Activated CD8-positive, alpha-beta T cell treated with anti-CD3 and anti-CD28 coated beads for 36 hours (primary cell): ENCODE results near the gene AARS1. TPM values are rescaled to one million over a fixed set of nuclear protein-coding genes. Genes with fewer than 3 reads are reported as not detected.
"Not testable (repeated sequence)": the region's sequence is repeated elsewhere in the genome, so short reads cannot be mapped to it uniquely, and the experiment has no call there.

Source experiments
- ATAC-seq: fragments of 200-7000 bp; cut with Tn5 transposase; one replicate; pipeline ENCODE4 v1.10.0; 2021; ENCODE audit warnings: mild to moderate bottlenecking, moderate library complexity
- CTCF ChIA-PET: fragments of 350-600 bp; sonication (Branson Sonifier 250); formaldehyde crosslinking; loops from one replicate; lab custom pipeline; 2021; ENCODE audit warnings: antibody characterized with exemption; lab: Charles Lee
- POLR2A ChIA-PET: fragments of 350-600 bp; sonication (Branson Sonifier 250); formaldehyde crosslinking; loops from one replicate; lab custom pipeline; 2021; ENCODE audit warnings: antibody characterized with exemption; lab: Charles Lee
- DNase-seq: peaks from one replicate; pipeline ENCODE4 v3.0.0-alpha.2; 2020
- H3K27ac Mint-ChIP-seq: one replicate; pipeline ENCODE4 v1.8.0; 2021; ENCODE audit warnings: mild to moderate bottlenecking, mixed read lengths
- H3K27me3 Mint-ChIP-seq: one replicate; pipeline ENCODE4 v1.8.0; 2021; ENCODE audit warnings: mixed read lengths
- H3K36me3 Mint-ChIP-seq: one replicate; pipeline ENCODE4 v1.8.0; 2021; ENCODE audit warnings: low read depth, mixed read lengths
- H3K4me1 Mint-ChIP-seq: one replicate; pipeline ENCODE4 v1.8.0; 2021; ENCODE audit warnings: low read depth, mixed read lengths
- H3K4me3 Mint-ChIP-seq: one replicate; pipeline ENCODE4 v1.8.0; 2021; ENCODE audit warnings: mild to moderate bottlenecking, moderate library complexity, mixed read lengths
- H3K9me3 Mint-ChIP-seq: one replicate; pipeline ENCODE4 v1.8.0; 2021; ENCODE audit warnings: mixed read lengths
- intact Hi-C: fragments of 100-400 bp; cut with micrococcal nuclease; formaldehyde crosslinking; loops from one replicate; pipeline ENCODE4 v1.10.0; 2022
- total RNA-seq, 2 experiments: library from RNA; stranded (reverse); gene quantifications; one replicate each; pipeline ENCODE4 v1.2.3, GENCODE V29; 2021
- TF ChIP-seq, protein P1 (sequence below): fragments of 200-600 bp; IDR thresholded peaks from one replicate; pipeline ENCODE4 v1.8.0; 2022; ENCODE audit warnings: antibody characterized with exemption, mild to moderate bottlenecking

The AARS1 gene
- total RNA-seq, 2 experiments from 2014 or later, result 160 to 162 TPM

DNA sequence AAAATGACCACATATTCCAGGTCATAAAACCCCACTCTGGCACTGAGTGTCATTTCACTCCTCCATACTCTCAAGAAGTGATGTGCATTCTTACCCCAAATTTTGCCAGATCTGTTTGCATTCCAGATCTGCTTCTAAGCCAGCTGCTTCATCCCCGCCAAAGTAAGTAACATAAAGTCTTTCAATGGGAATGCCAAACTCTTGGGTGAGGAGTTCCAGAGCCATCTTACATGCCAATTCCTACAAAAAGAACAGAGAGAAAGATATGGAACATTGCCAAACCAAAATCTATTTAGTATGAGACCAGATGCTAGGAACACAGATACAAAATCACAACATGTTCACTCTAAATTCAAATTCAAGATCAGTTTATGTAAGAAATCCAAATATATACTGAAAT lies 12.9 kb downstream of the AARS1 start:
- intact Hi-C loops, result no loop called here

DNA sequence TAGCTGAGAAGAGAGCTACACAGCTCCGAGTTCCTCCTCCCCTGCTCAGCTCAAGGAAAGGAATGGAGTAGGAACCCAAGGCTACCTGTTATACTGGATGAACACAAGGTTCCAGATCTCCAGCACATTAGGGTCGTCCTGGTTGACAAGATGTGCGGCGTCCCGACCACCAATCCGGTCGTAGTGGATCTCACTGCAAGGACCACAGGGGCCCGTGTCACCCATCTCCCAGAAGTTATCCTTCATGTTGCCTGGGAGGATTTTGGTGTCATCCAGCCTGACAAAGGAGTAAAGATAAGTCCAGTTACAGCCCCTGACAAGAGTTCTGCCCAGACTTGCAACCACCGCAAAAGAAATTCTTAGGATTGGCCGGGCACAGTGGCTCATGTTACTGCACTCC lies 17.6 kb downstream of the AARS1 start:
- CTCF ChIA-PET, result interaction anchor here (1.2 to 1.6 kb wide), 2 partner anchors 17 to 268 kb away, joined by 3 read pairs; no protein-coding TSS in a partner anchor

More for the DNA sequence above, 12.9 kb downstream of the AARS1 start:
- no peak for ATAC-seq
- Mint-ChIP-seq H3K36me3 (peaks cover 54% of the 10 kb centered on the region), H3K27ac (no peak overlapping the region), H3K27me3 (no peaks in the 10 kb centered on the region), H3K9me3 (no peaks in the 10 kb centered on the region), H3K4me3 (no peak overlapping the region), H3K4me1 (peaks cover 4% of the 10 kb centered on the region)
- TF ChIP-seq, protein P1, sequence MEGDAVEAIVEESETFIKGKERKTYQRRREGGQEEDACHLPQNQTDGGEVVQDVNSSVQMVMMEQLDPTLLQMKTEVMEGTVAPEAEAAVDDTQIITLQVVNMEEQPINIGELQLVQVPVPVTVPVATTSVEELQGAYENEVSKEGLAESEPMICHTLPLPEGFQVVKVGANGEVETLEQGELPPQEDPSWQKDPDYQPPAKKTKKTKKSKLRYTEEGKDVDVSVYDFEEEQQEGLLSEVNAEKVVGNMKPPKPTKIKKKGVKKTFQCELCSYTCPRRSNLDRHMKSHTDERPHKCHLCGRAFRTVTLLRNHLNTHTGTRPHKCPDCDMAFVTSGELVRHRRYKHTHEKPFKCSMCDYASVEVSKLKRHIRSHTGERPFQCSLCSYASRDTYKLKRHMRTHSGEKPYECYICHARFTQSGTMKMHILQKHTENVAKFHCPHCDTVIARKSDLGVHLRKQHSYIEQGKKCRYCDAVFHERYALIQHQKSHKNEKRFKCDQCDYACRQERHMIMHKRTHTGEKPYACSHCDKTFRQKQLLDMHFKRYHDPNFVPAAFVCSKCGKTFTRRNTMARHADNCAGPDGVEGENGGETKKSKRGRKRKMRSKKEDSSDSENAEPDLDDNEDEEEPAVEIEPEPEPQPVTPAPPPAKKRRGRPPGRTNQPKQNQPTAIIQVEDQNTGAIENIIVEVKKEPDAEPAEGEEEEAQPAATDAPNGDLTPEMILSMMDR, result no peak
- no peak for DNase-seq
- ChIA-PET CTCF (no interaction called here), POLR2A (interaction anchor here (1.1 kb wide), 1 partner anchor 22 kb away, joined by 3 read pairs; no protein-coding TSS in a partner anchor)

DNA sequence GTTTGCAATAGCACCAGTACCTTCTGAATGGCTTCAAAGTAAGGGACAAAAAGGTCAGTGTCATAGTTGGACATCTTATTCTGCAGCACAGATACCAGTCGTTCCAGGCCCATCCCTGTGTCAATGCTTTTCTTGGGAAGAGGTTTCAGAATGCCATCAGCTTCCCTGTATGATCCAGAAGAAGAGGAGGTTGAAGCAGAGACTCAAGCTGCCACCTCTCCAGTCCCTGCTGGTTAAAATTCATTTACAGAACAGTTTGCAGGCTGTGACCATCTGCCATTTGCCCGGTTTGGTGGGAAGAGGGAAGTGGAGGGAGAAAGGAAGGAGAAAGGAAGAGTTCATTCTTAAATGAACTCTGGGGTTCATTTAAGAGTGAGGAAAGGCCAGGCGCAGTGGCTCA lies 19.1 kb downstream of the AARS1 start:
- TF ChIP-seq, protein P1, result no peak
- H3K36me3 Mint-ChIP-seq, result peaks cover 62% of the 10 kb centered on the region
- no peak overlapping the region for H3K27ac Mint-ChIP-seq
- ATAC-seq (no peak), DNase-seq (no peak)
- ChIA-PET CTCF (no interaction called here), POLR2A (no interaction called here)
- no peaks in the 10 kb centered on the region for H3K27me3 Mint-ChIP-seq
- H3K9me3 Mint-ChIP-seq, result no peaks in the 10 kb centered on the region
- no peak overlapping the region for H3K4me3 Mint-ChIP-seq
- intact Hi-C loops, result no loop called here
- no peaks in the 10 kb centered on the region for H3K4me1 Mint-ChIP-seq

More for the DNA sequence above, 17.6 kb downstream of the AARS1 start:
- intact Hi-C loops, result no loop called here
- H3K9me3 Mint-ChIP-seq, result no peaks in the 10 kb centered on the region
- H3K27ac Mint-ChIP-seq, result no peak overlapping the region
- DNase-seq (no peak), ATAC-seq (no peak)
- H3K4me1 Mint-ChIP-seq, result no peaks in the 10 kb centered on the region
- peaks cover 60% of the 10 kb centered on the region for H3K36me3 Mint-ChIP-seq
- H3K4me3 Mint-ChIP-seq, result no peak overlapping the region
- TF ChIP-seq, protein P1, result no peak
- H3K27me3 Mint-ChIP-seq, result no peaks in the 10 kb centered on the region
- POLR2A ChIA-PET, result no interaction called here

DNA sequence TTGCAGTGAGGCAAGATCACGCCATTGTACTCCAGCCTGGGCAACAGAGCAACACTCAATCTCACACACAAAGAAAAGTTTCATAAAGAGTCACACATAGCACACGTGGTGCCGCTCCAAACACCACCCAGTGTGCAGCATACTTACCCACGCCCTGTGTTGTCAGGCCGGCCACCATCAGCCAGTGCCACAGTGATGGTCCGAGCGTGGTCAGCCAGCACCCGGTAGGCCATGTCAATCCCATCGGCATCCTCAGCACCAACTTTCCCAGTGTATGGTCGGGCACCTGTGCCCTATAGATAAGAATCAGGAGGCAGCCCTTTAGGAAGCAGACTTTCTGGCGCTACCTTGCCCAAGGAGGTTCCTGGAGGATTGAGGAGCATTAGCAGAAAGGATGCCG lies 19.8 kb downstream of the AARS1 start:
- Mint-ChIP-seq H3K36me3 (peaks cover 66% of the 10 kb centered on the region), H3K4me1 (no peaks in the 10 kb centered on the region), H3K4me3 (no peak overlapping the region), H3K9me3 (no peaks in the 10 kb centered on the region), H3K27ac (no peak overlapping the region), H3K27me3 (no peaks in the 10 kb centered on the region)
- ChIA-PET POLR2A (no interaction called here), CTCF (no interaction called here)
- ATAC-seq, result no peak
- TF ChIP-seq, protein P1, result no peak
- DNase-seq, result no peak
- intact Hi-C loops, result no loop called here

DNA sequence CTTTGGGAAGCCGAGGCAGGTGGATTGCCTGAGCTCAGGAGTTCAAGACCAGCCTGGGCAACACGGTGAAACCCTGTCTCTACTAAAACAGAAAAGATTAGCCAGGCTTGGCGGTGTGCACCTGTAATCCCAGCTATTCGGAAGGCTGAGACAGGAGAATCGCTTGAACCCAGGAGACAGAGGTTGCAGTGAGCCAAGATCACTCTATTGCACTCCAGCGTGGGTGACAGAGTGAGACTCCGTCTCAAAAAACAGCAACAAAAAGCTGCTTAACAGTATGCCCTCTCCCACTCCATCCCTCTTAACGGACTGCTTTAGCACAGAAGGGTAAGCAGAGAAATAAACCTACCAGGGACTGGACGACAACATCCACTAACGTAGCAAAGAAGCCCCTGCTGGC lies 21.4 kb downstream of the AARS1 start:
- H3K9me3 Mint-ChIP-seq, H3K27ac Mint-ChIP-seq, intact Hi-C loops, H3K27me3 Mint-ChIP-seq, H3K4me1 Mint-ChIP-seq, DNase-seq, H3K4me3 Mint-ChIP-seq, ATAC-seq: not testable (repeated sequence)
- POLR2A ChIA-PET, result interaction anchor here (0.7 to 1.6 kb wide), 5 partner anchors 13 to 271 kb away, joined by 3 to 4 read pairs (median 3); partner anchors contain the start of genes AARS1 and EXOSC6
- H3K36me3 Mint-ChIP-seq, result peaks cover 64% of the 10 kb centered on the region
- CTCF ChIA-PET, result interaction anchor here (0.6 to 3.0 kb wide), 17 partner anchors 7 to 311 kb away, joined by 3 to 52 read pairs (median 4); partner anchors contain the start of gene EXOSC6
